GM21576 (cell line): ENCODE data around the gene ALDH3A1.

Source experiments
- ATAC-seq: cut with Tn5 transposase; IDR thresholded peaks from one replicate; pipeline ENCODE4 v1.9.1; 2021; ENCODE audit warnings: mild to moderate bottlenecking, moderate library complexity; ENCODE audit not compliant: unreplicated experiment

The ALDH3A1 gene

GRCh38 chr17:19705771-19706770 lies 42.0 kb downstream of the ALDH3A1 start:
- no peak for ATAC-seq

GRCh38 chr17:19705201-19705600 lies 42.9 kb downstream of the ALDH3A1 start:
- no peak for ATAC-seq

DNA sequence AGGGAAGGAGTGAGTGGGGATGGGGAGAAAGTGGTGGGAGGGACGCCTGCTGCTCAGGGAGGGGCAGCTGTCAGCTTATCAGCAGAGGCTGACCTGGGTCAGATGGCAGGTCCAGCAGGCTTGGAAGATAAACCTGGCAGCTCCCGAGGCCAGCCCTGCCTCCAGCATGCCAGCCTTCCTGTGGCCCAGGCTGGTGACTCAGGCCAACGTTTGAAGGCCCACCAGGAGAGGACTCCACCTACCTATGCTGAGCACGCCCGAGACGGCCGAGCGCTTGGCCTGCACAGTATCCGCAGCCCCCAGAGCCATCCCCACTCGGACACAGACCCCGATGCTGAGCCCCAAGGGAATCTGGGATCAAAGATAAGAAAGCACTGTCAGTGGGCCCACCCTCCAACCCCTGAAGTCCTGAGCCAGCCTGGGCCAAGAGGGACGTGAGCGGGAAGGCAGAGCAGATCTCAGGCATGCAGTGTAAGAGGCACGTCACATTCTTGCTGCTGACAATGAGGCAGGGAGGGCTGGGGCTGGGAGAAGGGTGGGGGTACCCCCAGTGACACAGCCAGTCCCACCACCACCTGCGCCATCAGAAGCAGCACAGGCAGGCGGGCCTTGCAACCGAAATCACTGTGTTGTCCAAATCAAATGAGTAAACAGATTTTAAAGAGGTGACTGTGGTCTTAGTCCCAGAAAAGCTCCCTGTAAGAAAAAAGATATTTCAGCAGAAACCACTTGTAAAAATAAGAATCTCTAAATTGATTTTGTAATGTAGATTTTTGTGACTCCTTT lies 44.1 kb downstream of the ALDH3A1 start:
- ATAC-seq, result no peak

GRCh38 chr17:19703106-19703827 lies 44.8 kb downstream of the ALDH3A1 start:
- ATAC-seq, result no peak

- no peak for ATAC-seq
Measured at GRCh38 chr17:19702217-19702641, 45.9 kb downstream of the ALDH3A1 start.
